Daoy (cell line): ENCODE results near the gene B2M. TPM values are rescaled to one million over a fixed set of nuclear protein-coding genes. Genes with fewer than 3 reads are reported as not detected.
"Not testable (repeated sequence)": the region's sequence is repeated elsewhere in the genome, so short reads cannot be mapped to it uniquely, and the experiment has no call there.

Experiments
- DNase-seq: peaks from one replicate; pipeline ENCODE4 v3.0.0-alpha.2; 2015; ENCODE audit warnings: low read depth
- total RNA-seq: library from RNA; depleted of rRNA; stranded (reverse); fragments of >200 nt; shearing (Covaris generic); gene quantifications from 2 replicates; pipeline ENCODE4 v1.2.3, GENCODE V29; 2014

Gene B2M
- total RNA-seq, 1 experiment from 2014 or later: 1,867 TPM

DNA sequence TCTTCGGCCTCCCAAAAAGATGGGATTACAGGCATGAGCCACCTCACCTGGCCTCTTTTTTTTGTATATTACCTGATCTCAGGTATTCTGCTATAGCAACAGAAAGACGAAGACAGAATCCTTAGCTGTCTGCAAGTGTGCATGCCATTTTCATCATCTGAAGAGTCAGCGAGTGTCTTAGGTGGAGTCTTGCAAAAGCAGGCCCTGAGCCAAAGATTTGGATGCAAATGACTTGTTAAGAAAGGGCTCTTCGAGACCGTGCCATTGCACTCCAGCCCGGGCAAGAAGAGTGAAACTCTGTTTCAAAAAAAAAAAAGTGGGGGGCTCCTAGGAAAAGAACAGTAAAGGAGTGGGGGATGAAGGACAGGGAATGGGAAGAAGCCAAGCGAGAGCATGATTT lies 14.8 kb downstream of the B2M start:
- no peak for DNase-seq

DNA sequence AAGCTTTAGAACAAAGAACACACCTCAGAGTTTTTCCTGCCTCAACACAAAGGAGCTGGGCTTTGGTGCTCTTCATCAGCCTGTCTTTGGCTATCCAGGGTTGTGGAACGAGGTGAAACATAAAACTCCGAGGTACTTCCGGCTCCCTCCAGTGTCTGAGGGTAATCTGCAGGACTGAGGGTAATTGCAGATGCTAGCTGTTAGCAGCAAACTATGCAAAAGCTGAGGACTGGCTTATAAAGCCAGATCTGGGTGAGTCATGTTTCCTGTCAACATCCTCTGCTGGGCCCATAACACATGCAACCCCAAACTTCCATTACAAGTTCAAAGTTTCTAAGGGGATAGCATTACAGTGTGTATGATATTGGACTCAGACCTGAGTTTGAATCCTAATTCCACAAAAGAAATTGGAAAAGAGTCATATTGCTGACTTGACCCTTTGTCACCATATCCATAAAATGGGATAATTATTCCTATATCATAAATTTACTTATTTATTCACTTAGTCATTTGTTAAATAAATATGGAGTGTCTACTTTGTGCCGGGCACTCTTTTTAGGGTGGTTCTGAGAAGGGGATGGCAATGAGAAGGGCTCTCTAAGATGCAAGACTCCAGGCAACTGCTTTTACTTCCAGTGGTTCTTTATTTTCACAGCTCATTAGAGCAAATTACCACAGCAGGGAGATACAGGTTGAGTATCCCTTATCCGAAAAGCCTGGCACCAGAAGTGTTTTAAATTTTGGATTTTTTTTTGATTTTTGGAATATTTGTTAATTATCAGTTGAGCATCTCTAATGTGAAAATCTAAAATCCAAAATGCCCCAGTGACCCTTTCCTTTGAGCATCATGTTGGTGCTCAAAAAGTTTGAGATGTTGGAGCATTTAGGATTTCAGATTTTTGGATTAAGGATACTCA lies 15.5 kb downstream of the B2M start:
- DNase-seq: peak; percentile 87

DNA sequence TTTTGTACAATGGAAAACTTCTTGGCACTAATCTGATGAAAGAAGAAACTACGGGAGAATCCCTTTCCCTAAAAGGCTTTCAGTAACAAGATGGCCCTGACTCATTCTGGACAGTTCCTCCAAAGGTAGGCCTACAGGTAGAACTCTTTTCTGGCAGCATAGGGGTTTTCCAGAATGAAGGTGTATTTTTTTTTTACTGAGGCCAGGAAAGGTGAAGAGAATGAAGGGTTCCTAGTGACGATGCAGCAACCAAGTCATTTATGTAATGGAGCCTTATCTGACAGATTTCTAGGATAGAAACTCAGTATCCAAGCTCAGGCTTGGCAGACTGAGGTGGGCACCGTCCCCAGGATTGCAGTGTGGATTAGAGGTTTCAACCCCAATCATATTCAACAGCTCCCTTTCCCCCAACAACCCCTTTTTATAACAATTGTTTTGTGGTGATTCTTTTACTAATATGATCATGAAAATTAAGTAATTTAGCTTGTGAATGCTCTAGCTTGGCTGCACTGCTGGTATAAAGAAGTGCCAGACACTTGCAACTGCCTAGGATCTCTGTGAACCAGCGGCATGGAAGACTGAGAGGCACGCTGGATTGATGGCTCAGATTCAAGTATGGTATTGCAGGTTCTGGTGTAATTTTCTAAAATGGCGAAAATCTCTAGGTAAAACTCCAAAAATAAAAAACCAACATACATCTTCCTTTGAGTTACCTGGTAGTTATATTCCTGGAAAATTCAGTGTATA lies 16.3 kb downstream of the B2M start:
- no peak for DNase-seq

DNA sequence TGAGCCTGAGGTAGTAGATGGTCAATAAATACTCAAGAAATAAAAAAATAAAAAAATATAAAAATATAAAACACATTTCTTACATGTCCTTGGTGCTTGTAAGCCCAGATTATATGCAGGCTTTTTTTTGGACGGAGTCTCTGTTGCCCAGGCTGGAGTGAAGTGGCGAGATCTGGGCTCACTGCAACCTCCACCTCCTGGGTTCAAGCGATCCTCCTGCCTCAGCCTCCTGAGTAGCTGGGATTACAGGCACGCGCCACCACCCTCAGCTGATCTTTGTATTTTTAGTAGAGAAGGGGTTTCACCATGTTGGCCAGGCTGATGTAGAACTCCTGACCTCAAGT lies 16.9 kb downstream of the B2M start:
- not testable (repeated sequence) for DNase-seq

DNA sequence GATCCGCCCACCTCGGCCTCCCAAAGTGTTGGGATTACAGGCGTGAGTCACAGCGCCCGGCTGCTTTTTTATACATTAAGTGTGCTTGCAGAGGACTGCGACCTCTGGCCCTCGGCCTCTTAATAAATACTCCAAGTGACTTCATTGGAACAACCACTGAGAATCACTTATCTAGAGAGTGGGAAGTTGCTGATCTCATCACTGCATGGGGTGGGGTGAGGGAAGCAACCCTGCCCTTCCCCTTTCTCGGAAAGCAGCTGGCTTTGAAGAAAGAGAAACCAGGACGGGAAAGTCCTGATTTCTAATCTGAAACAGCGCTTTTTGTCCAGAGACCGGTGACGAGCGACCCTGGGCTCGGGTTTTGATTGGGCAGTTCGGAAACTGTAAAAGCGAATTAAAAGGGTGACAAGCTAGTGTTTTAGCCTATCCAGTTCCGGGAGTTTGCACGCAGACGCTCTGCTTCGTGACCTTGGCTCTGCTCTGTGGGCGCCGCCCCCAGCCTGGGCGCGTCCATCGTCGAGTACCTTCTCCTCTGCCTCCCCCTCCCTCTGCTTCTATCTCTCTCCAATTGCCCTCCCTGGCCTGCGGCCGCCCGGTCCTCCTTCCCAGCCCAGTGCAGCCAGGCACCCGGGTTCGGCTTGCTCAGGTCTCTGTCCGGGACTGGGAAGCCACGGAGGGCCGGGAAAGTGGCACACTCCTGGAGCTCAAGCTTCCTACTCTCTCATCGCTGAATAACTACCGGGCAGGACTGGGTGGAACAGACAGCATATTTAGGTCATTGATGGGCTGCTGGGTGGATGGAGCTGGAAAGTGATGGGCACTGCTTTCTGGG lies 17.5 kb downstream of the B2M start:
- peak; percentile 96 for DNase-seq

DNA sequence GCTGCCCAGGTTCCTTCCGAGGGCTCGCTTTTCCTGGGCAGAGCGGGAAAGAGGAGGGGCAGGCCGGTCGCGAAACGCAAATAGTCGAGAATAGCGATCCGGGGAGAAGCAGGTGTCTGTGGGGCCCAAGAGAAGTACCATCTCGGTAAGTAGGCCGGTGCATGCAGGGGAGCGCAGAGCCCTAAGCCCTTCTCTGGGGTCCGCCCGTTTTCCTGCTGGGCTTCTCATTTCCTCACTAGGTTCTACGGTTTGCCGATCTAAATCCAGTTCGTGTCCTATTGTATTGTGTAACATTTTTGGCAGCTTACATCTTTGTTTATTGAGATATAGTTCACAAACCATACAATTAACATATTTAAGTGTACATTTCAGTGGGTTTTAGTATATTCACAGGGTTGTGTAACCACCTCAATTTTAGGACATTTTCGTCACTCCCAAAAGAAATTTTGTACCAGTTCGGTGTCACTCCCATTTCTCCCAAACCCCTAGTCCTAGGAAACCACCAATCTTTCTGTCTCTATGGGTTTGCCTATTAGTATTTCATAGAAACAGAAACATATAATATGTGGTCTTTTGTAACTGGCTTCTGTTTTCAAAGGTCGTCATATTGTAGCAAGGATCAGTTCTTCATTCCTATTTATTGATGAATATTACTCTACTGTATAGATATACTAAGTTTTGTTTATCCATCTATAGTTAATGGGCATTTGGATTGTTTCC lies 18.3 kb downstream of the B2M start:
- peak; percentile 41 for DNase-seq

DNA sequence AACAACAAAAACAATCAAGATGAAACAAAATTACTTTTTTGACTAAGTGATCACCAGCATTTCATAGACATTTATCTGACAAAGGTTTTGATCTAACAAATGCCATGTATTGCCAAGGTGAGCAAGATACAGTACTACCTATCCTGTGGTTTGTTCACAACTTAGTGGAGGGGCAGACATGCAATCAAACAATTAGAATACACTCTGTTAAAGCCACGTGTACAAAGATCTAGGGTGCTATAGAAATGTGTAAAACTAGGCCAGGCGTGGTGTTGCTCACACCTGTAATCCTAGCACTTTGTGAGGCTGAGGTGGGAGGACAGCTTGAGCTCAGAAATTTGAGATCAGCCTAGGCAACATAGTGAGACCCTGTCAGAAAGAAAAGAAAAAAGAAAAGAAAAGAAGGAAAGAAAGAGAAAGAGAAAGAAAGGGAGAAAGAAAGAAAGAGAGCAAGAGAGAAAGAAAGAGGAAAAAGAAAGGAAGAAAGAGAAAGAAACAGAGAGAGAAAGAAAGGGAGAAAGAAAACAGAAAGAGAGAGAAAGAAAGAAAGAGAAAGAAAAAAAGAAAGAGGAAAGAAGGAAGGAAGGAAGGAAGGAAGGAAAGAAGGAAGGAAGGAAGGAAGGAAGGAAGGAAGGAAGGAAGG lies 23.6 kb downstream of the B2M start:
- DNase-seq: no peak

DNA sequence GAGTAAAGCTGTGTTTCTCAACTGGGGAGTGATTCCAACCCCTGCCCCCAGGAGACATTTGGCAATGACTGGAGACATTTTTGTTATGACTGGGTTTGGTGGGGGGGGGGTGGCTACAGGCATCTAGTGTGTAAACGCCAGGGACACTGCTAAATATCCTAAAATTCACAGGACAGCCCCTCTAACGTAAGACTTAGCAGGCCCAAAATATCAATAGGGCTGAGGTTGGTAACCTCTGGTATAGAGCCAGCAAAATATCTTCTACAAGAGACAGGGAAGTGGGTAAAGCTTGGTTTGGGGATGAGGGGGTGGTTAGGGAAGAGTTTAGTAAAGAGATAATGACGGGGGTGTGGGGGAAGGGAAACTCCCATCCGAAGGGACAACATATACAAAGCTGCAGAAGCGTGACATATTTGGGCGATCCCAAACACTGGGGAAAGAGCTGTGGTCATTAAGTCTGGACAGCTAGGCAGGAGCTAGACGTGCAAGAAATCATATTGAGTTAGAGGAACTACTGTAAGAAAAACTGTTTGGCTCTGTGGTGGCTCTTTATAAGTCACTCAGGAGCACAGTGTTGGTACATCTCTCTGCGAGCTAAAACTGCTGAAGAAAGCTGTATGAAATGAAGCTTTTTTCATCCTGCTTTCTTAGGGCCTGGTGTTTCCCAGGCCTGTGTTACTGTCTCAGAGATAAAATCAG lies 24.3 kb downstream of the B2M start:
- DNase-seq: no peak

DNA sequence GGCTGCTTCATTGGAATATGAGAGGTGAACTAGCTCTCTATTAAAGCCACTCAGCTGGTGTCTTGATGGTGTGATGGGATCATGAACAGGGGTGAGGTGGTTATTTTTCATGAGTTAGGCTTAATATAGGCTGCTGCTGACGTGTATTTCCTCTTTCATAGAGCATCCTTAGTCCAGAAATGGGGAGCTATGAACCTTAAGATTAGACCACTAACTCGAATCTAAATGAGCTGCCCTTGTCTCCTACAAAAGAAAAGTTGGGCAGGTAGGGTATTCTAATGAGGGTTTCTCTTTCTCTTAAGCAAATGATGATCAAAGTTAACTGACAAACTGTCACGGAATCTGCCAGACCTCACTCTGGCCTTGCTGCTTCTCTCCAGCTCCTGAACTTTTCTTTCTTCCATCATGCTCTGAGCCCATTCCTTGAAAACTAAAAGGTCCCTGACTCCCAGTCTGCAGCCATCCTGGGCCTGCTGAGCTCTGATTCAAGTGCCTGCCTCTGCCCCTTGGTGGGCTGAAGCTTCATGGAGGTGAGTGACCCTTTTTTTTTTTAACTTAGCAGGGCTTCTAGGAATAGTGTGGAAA lies 25.0 kb downstream of the B2M start, which contains the start of gene TRIM69:
TSS of gene TRIM69 (plus strand) at position 348 of the 585 bp plus-strand sequence. CDS start at position 525, 177 bp downstream.
- no peak for DNase-seq

DNA sequence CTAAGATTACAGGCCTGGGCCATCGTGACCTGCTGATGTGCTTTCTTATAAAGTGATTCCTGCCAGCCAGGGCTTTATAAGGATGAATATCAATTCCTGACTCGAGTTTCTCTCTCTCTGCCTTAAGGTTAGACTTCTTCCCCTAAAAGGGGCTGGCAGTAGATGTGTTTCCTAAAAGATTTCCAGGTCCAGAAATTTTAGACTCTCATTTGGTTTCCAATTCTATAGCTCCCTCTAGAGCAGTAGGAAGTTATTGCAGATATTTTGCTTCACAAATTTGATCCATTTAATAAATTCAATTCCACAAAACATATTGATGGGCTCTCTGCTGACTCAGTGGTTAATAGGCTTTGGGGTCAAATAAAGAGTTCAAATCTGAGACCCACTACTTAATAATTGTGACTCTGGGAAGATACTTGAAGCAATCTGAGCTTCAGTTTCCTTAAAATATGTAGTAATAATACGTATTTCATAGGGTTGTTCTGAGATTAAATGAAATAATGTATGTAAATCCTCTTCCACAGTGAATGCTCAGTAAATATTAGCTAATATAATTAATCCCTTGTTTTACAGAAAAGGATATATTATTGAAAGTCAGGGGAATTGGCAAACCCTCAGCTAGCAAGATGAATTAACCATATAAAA lies 27.1 kb downstream of the B2M start:
- no peak for DNase-seq

DNA sequence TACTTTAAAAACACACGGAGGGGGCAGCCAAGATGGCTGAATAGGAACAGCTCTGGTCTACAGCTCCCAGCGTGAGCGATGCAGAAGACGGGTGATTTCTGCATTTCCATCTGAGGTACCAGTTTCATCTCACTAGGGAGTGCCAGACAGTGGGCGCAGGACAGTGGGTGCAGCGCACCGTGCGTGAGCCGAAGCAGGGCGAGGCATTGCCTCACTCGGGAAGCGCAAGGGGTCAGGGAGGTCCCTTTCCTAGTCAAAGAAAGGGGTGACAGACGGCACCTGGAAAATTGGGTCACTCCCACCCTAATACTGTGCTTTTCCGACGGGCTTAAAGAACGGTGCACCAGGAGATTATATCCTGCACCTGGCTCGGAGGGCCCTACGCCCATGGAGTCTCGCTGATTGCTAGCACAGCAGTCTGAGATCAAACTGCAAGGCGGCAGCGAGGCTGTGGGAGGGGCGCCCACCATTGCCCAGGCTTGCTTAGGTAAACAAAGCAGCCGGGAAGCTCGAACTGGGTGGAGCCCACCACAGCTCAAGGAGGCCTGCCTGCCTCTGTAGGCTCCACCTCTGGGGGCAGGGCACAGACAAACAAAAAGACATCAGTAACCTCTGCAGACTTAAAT lies 28.0 kb downstream of the B2M start:
- DNase-seq: not testable (repeated sequence)

DNA sequence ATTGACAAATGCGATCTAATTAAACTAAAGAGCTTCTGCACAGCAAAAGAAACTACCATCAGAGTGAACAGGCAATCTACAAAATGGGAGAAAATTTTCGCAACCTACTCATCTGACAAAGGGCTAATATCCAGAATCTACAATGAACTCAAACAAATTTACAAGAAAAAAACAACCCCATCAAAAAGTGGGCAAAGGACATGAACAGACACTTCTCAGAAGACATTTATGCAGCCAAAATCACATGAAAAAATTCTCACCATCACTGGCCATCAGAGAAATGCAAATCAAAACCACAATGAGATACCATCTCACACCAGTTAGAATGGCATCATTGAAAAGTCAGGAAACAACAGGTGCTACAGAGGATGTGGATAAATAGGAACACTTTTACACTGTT lies 32.1 kb downstream of the B2M start:
- not testable (repeated sequence) for DNase-seq

DNA sequence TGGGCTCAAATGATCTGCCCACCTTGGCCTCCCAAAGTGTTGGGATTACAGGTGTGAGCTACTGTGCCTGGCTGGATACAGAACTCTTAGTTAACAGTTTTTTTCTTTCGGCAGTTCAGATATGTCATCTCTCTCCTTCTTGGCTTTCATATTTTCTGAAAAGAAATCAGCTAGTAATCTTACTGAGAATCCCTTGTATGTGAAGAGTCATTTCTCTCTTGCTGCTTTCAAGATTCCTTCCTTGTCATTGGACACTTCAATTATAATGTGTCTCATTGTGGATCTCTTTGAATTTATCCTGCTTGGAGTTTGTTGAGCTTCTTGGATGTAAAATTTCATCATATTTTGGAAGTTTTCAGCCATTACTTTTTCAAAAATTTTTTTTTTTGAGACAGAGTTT lies 42.0 kb downstream of the B2M start:
- no peak for DNase-seq

DNA sequence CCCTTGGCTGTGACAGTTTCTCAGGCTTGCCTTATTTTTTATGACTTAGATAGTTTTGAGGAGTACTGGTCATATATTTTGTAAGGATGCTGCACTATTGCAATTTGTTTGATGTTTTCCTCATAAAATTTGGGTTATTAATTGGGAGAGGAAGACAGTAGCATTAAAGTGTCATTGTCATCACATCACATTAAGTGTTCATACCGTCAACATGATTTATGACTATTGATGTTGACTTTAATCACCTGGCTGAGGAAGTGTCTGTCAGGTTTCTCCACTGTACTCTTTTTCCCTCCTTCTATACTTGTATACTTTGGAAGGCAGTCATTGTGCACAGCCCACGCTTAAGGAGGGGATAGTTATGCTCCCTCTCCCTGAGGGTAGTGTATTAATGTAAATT lies 51.9 kb downstream of the B2M start:
- no peak for DNase-seq

DNA sequence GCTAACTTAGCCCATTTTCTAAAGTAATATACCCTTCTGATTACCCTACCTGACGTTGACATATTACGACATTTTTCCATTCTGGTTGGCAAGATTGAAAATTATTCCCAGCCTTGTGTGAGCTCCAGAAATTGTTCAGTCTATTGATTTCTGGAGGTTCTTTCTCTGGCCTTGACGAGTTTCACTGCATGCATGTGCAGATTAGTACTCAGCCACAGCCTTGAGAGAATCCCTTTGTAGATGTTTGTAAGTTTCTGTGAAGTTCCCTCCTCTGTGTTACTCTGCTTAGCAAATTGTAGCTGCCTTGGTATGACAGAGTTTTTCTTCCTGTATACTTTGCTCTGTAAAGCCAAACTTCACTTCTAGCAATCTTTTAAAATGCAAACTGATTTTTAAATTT lies 52.5 kb downstream of the B2M start:
- no peak for DNase-seq

DNA sequence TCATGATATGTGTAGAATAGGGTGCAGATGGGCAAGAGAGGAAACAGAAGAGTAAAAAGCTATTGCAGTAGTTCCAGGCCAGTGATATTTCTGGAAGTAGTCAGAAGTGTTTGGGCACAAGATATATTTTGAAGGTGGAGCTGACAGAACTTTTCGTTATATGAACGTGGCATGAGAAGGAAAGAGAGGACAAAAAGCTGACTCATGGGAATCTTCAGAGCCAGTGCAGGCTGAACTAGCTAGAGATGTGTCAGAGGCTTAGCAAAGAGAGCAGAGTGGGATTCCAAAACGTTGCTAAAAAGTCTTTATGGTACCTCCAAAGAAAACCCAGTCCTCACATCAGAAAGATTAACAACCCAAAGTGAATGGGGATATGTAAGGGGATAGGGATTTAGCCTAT lies 53.7 kb downstream of the B2M start:
- no peak for DNase-seq
